Caco-2 (cell line): Measurements from ENCODE around the gene S1PR2. TPM values are rescaled to one million over a fixed set of nuclear protein-coding genes. Genes with fewer than 3 reads are reported as not detected.
A peak's percentile ranks its signal among the peaks of the same experiment; 100 is the strongest.

Source experiments
- BruUV-seq: library from RNA; stranded (reverse); fragments of 400-500 nt; replicated peaks from 2 replicates; lab custom pipeline; 2021; lab: Mats Ljungman, UMichigan
- CTCF ChIA-PET: fragments of 300-600 bp; sonication (Branson Sonifier 250); formaldehyde crosslinking; loops from one replicate; lab custom pipeline; 2022; ENCODE audit warnings: antibody characterized with exemption; lab: Charles Lee
- POLR2A ChIA-PET: fragments of 300-600 bp; sonication (Branson Sonifier 250); formaldehyde crosslinking; loops from one replicate; lab custom pipeline; 2022; ENCODE audit warnings: antibody characterized with exemption; lab: Charles Lee
- DNase-seq, 2 experiments: peaks; one replicate each; pipeline versions ENCODE4 v3.0.0 to v3.0.0-alpha.2; 2020 to 2022
- H3K27me3 ChIP-seq: replicated peaks from 2 replicates; pipeline ENCODE4 v1.6.0; 2011; ENCODE audit warnings: low read length; ENCODE audit not compliant: control insufficient read depth, insufficient read depth
- H3K36me3 ChIP-seq: 2 replicates; pipeline ENCODE4 v1.5.1; 2011; ENCODE audit warnings: low read length; ENCODE audit not compliant: control insufficient read depth, insufficient read depth
- H3K4me1 ChIP-seq: fragments of 250-450 bp; sonication (Bioruptor Pico); 2 replicates; pipeline ENCODE4 v1.5.1; 2020; ENCODE audit warnings: mild to moderate bottlenecking
- H3K4me3 ChIP-seq: 2 replicates; pipeline ENCODE4 v1.5.1; 2011; ENCODE audit warnings: low read depth, mild to moderate bottlenecking, control low read depth, low read length
- H3K9me3 ChIP-seq: fragments of 250-450 bp; sonication (Bioruptor Pico); 2 replicates; pipeline ENCODE4 v1.5.1; 2020; ENCODE audit warnings: mild to moderate bottlenecking, moderate library complexity
- H3K27ac Mint-ChIP-seq: one replicate; pipeline ENCODE4 v1.8.0; 2022; ENCODE audit warnings: mixed read lengths; ENCODE audit not compliant: unreplicated experiment
- H3K27me3 Mint-ChIP-seq: one replicate; pipeline ENCODE4 v1.8.0; 2022; ENCODE audit warnings: mixed read lengths; ENCODE audit not compliant: insufficient read depth, unreplicated experiment
- H3K36me3 Mint-ChIP-seq: one replicate; pipeline ENCODE4 v1.8.0; 2022; ENCODE audit warnings: mild to moderate bottlenecking, mixed read lengths; ENCODE audit not compliant: insufficient read depth, unreplicated experiment
- H3K4me1 Mint-ChIP-seq: one replicate; pipeline ENCODE4 v1.8.0; 2022; ENCODE audit warnings: low read depth, mixed read lengths; ENCODE audit not compliant: unreplicated experiment
- H3K4me3 Mint-ChIP-seq: one replicate; pipeline ENCODE4 v1.8.0; 2022; ENCODE audit warnings: mild to moderate bottlenecking, moderate library complexity, mixed read lengths; ENCODE audit not compliant: unreplicated experiment
- H3K9me3 Mint-ChIP-seq: one replicate; pipeline ENCODE4 v1.8.0; 2022; ENCODE audit warnings: mixed read lengths; ENCODE audit not compliant: unreplicated experiment
- intact Hi-C: fragments of 100-400 bp; cut with micrococcal nuclease; formaldehyde crosslinking; loops from one replicate; pipeline ENCODE4 v1.10.0; 2022; ENCODE audit not compliant: unreplicated experiment
- total RNA-seq: library from RNA; stranded (reverse); gene quantifications from 2 replicates; pipeline ENCODE4 v1.2.3, GENCODE V29; 2022
- TF ChIP-seq, protein P1 (sequence below), 2 experiments: fragments of 200-600 bp in 1 of 2; IDR thresholded peaks; 1 replicate in 1 of 2; 2 replicates in 1 of 2; pipeline versions ENCODE4 v1.5.1 to v1.8.0; 2011 to 2022; ENCODE audit warnings: antibody characterized with exemption in 1 of 2, control low read depth in 1 of 2, inconsistent platforms in 1 of 2, low read depth in 1 of 2, low read length in 1 of 2, mild to moderate bottlenecking in 1 of 2, moderate library complexity in 1 of 2; ENCODE audit not compliant: insufficient read depth in 1 of 2, severe bottlenecking in 1 of 2, unreplicated experiment in 1 of 2

The S1PR2 gene
- total RNA-seq, 1 experiment from 2014 or later = 6.2 TPM

GRCh38 chr19:10256970-10257615, 26.0 kb upstream of the S1PR2 start:
- TF ChIP-seq, protein P1, sequence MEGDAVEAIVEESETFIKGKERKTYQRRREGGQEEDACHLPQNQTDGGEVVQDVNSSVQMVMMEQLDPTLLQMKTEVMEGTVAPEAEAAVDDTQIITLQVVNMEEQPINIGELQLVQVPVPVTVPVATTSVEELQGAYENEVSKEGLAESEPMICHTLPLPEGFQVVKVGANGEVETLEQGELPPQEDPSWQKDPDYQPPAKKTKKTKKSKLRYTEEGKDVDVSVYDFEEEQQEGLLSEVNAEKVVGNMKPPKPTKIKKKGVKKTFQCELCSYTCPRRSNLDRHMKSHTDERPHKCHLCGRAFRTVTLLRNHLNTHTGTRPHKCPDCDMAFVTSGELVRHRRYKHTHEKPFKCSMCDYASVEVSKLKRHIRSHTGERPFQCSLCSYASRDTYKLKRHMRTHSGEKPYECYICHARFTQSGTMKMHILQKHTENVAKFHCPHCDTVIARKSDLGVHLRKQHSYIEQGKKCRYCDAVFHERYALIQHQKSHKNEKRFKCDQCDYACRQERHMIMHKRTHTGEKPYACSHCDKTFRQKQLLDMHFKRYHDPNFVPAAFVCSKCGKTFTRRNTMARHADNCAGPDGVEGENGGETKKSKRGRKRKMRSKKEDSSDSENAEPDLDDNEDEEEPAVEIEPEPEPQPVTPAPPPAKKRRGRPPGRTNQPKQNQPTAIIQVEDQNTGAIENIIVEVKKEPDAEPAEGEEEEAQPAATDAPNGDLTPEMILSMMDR (IDR thresholded peaks at IDR 0.05; ENCODE audit: insufficient read depth in 1 of 2, low read depth in 1 of 2, low read length in 1 of 2, severe bottlenecking in 1 of 2, unreplicated experiment in 1 of 2) = no peak
- BruUV-seq = no TSS peak
- no peak for DNase-seq
- no peaks in the 10 kb centered on the region for H3K27me3 Mint-ChIP-seq
- no peak overlapping the region for H3K27ac Mint-ChIP-seq
- H3K4me1 Mint-ChIP-seq = peaks cover 7% of the 10 kb centered on the region
- Histone ChIP-seq H3K9me3 (no peaks in the 10 kb centered on the region), H3K4me1 (peaks cover 27% of the 10 kb centered on the region), H3K36me3 (peaks cover 2% of the 10 kb centered on the region; the same call in 1 of the 2 replicates), H3K4me3 (no peak overlapping the region), H3K27me3 (no peaks in the 10 kb centered on the region)
- H3K36me3 Mint-ChIP-seq = peaks cover 48% of the 10 kb centered on the region
- ChIA-PET POLR2A (no interaction called here), CTCF (interaction anchor here (0.6 to 1.1 kb wide), 2 partner anchors 14 to 222 kb away, joined by 3 read pairs; partner anchors contain the start of gene ICAM1)
- no peaks in the 10 kb centered on the region for H3K9me3 Mint-ChIP-seq
- intact Hi-C loops = no loop called here
- no peak overlapping the region for H3K4me3 Mint-ChIP-seq

GRCh38 chr19:10256551-10256950, 25.4 kb upstream of the S1PR2 start:
- BruUV-seq = no TSS peak
- CTCF ChIA-PET = interaction anchor here (1.1 kb wide), 1 partner anchor 14 kb away, joined by 3 read pairs; the partner anchor contains the start of gene ICAM1
- H3K36me3 Mint-ChIP-seq = peaks cover 53% of the 10 kb centered on the region
- DNase-seq = no peak
- intact Hi-C loops = no loop called here
- POLR2A ChIA-PET = no interaction called here
- Histone ChIP-seq H3K4me3 (no peak overlapping the region), H3K4me1 (peaks cover 24% of the 10 kb centered on the region), H3K36me3 (peaks cover 2% of the 10 kb centered on the region; the same call in 1 of the 2 replicates), H3K9me3 (no peaks in the 10 kb centered on the region), H3K27me3 (no peaks in the 10 kb centered on the region)
- H3K9me3 Mint-ChIP-seq = no peaks in the 10 kb centered on the region
- H3K27me3 Mint-ChIP-seq = no peaks in the 10 kb centered on the region
- H3K4me1 Mint-ChIP-seq = peaks cover 7% of the 10 kb centered on the region
- H3K4me3 Mint-ChIP-seq = no peak overlapping the region
- H3K27ac Mint-ChIP-seq = no peak overlapping the region
- TF ChIP-seq, protein P1 (IDR thresholded peaks at IDR 0.05; ENCODE audit: insufficient read depth in 1 of 2, low read depth in 1 of 2, low read length in 1 of 2, severe bottlenecking in 1 of 2, unreplicated experiment in 1 of 2) = no peak

DNA sequence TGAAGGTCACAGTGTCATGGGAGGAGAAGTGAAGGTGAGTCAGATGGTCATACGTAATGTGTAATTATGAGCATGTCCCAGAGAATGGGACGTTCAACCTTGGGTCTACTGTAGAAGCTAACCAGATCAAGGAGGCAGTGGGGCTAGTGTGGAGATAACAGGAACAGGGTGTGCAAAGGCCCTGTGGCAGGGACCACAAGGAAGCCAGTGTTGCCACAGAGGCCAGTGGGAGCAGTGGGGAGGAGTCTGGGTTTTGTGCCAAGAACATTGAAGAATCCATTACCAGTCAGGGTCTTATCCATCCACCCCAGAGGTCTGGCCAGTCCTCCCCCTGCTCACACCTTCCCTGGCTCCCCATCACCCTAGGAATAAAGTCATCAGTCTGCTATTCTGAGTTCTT, 24.2 kb upstream of the S1PR2 start:
- Mint-ChIP-seq H3K27me3 (no peaks in the 10 kb centered on the region), H3K4me1 (peaks cover 7% of the 10 kb centered on the region), H3K4me3 (no peak overlapping the region), H3K9me3 (no peaks in the 10 kb centered on the region), H3K36me3 (peaks cover 51% of the 10 kb centered on the region), H3K27ac (peak overlapping the region; percentile 43)
- ChIA-PET CTCF (no interaction called here), POLR2A (no interaction called here)
- TF ChIP-seq, protein P1 (IDR thresholded peaks at IDR 0.05; ENCODE audit: insufficient read depth in 1 of 2, low read depth in 1 of 2, low read length in 1 of 2, severe bottlenecking in 1 of 2, unreplicated experiment in 1 of 2) = no peak
- no peaks in the 10 kb centered on the region for H3K9me3 ChIP-seq
- no peak overlapping the region for H3K4me3 ChIP-seq
- peaks cover 2% of the 10 kb centered on the region; the same call in 1 of the 2 replicates for H3K36me3 ChIP-seq
- intact Hi-C loops = no loop called here
- no peaks in the 10 kb centered on the region for H3K27me3 ChIP-seq
- no TSS peak for BruUV-seq
- no peak for DNase-seq
- H3K4me1 ChIP-seq = peaks cover 16% of the 10 kb centered on the region
